ENCODE results near the gene FBH1. TPM values are rescaled to one million over a fixed set of nuclear protein-coding genes. Genes with fewer than 3 reads are reported as not detected.

Gene FBH1
- total and polyA plus RNA-seq, 12 donors, result 57.8 to 134 (median 76.0) TPM

DNA sequence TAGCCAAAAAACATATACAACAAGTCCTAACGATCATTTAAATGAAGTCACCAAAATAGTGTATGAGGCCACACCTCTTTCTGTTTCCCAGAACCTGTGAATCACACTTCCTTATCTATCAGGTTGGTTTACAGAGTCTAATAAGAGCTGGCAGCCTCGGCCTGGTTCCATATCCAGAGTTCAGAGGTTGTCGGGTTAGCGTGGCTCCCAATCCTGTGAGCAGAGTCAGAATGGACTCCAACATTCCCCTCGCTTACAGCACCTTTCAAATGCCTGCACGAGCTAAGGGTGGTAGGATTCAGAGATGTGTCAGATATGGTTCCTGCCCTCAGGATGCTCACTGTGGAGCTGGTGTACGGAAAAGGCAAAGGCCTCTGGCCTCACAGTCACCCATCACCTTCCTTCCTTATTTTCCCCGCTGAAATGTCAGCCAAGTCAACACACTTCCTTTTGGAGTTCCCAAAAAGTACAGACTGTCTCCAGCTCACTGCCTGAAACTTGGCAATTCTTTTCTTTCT is 81.3 kb downstream of the FBH1 start:
- Histone ChIP-seq H3K27me3 (no peaks in the 10 kb centered on the region), H3K4me1 (peaks cover 0 to 64% (median 27%) of the 10 kb centered on the region in 9 donors), H3K27ac (peak overlapping the region; percentile 18 to 81 (median 72)), H3K9me3 (no peaks in the 10 kb centered on the region), H3K4me3 (no peak overlapping the region), H3K36me3 (peaks cover 0 to 27% (median 0%) of the 10 kb centered on the region in 9 donors)
- TF ChIP-seq, protein P1, sequence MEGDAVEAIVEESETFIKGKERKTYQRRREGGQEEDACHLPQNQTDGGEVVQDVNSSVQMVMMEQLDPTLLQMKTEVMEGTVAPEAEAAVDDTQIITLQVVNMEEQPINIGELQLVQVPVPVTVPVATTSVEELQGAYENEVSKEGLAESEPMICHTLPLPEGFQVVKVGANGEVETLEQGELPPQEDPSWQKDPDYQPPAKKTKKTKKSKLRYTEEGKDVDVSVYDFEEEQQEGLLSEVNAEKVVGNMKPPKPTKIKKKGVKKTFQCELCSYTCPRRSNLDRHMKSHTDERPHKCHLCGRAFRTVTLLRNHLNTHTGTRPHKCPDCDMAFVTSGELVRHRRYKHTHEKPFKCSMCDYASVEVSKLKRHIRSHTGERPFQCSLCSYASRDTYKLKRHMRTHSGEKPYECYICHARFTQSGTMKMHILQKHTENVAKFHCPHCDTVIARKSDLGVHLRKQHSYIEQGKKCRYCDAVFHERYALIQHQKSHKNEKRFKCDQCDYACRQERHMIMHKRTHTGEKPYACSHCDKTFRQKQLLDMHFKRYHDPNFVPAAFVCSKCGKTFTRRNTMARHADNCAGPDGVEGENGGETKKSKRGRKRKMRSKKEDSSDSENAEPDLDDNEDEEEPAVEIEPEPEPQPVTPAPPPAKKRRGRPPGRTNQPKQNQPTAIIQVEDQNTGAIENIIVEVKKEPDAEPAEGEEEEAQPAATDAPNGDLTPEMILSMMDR (IDR thresholded peaks at IDR 0.05), result no peak
- ATAC-seq (peak in 7 of 8 donors; percentile 60 to 87 (median 82)), DNase-seq (peak in 1 of 2 donors; percentile 47)
- WGBS, 2 donors, result 63 to 71% methylated on average over 8 of the region's 8 CpGs
- intact Hi-C loops (cut with DNase I), result loop anchor here in 2 of 10 donors (5.0 to 10.0 kb wide), 2 partner anchors 67 to 116 kb away; partner anchors contain the start of gene RBM17 (in 1 of the 2)

DNA sequence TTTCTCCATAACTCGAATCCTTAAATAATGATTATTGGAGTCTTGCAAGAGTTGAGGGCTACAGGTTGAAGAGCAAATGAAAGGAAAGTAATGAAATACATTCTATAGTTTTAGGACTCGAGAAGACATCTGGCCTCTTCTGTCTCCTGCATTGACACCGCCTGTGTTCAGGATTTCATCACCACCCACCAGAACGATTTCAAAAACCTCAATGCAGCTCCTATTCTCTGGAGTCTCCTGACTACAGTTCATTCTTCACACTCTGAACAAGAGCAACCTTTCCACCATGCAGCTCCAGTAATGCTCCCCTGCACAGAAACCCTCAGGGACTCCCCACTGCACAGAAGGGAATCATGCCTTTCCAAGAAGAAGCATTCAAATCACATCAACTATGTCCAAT is 81.8 kb downstream of the FBH1 start:
- Histone ChIP-seq H3K27ac (peak overlapping the region; percentile 18 to 81 (median 72)), H3K36me3 (peaks cover 0 to 22% (median 0%) of the 10 kb centered on the region in 9 donors), H3K4me1 (peaks cover 0 to 66% (median 27%) of the 10 kb centered on the region in 9 donors), H3K4me3 (no peak overlapping the region), H3K27me3 (no peaks in the 10 kb centered on the region), H3K9me3 (no peaks in the 10 kb centered on the region)
- TF ChIP-seq, protein P1 (IDR thresholded peaks at IDR 0.05), result no peak
- intact Hi-C loops (cut with DNase I), result loop anchor here in 2 of 10 donors (5.0 to 10.0 kb wide), 2 partner anchors 67 to 115 kb away; partner anchors contain the start of gene RBM17 (in 1 of the 2)
- WGBS, 2 donors, result 56 to 70% methylated on average over 4 of the region's 4 CpGs
- DNase-seq (no peak), ATAC-seq (peak in 4 of 8 donors; percentile 16 to 56 (median 46))

DNA sequence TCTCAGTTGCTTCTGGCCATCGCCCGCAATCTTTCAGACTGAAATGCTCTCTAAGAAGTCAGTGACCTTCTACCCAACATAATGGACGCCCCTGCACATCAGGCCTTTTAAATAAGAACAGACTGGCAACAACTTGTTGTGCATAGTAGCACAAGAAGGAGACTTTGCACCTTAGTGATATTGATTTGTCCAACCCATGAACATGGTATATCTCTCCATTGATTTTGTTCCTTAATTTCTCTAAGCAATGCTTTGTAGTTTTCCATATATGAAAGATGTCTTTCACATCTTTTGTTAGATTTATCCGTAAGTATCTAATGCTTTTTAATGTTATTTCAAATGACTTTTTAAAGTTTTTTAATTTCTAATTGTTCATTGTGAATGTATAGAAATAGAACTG is 83.0 kb downstream of the FBH1 start:
- Histone ChIP-seq H3K4me3 (no peak overlapping the region), H3K27me3 (no peaks in the 10 kb centered on the region), H3K27ac (peak overlapping the region in 2 of 10 donors; percentile 15 to 76), H3K4me1 (peaks cover 0 to 66% (median 31%) of the 10 kb centered on the region in 9 donors), H3K36me3 (peaks cover 0 to 13% (median 0%) of the 10 kb centered on the region in 9 donors), H3K9me3 (no peaks in the 10 kb centered on the region)
- DNase-seq (no peak), ATAC-seq (no peak)
- 94 to 97% methylated on average over 4 of the region's 4 CpGs for WGBS, 2 donors
- TF ChIP-seq, protein P1 (IDR thresholded peaks at IDR 0.05), result no peak
- intact Hi-C loops (cut with DNase I), result loop anchor here in 2 of 10 donors (5.0 to 10.0 kb wide), 2 partner anchors 68 to 114 kb away; partner anchors contain the start of gene RBM17 (in 1 of the 2)

DNA sequence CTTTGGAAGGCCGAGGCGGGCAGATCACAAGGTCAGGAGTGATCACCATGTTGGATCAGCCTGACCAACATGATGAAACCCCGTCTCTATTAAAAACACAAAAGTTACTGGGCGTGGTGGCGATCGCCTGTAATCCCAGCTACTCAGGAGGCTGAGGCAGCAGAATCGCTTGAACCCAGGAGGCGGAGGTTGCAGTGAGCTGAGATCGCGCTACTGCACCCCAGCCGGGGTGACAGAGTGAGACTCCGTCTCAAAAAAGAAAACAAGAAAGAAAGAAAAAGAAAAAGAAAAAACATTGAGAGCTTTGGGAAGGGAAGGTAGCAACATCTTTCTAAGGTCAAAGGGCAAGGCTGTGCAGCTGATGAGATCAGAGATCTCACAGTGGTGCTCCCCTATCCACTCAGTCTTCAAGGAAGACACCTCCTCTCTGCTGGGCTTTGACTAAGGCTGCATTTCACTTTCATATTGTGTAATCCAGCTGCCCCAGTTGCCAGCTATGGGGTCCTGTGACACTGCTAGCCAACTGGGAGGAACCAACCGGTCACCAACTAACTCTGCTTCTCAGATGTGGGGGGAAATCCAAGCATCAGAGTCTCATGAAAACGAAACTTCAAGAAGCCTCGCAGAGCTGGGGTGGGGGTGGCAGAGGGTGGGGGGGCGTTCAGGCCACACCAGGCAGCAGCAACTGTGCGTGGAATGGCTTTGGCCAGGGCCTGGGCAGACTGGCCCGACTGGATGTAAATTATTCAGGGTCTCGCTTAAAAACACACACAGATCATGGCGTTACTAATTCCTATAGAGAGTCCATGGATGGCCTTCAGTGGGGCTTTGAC is 85.8 kb downstream of the FBH1 start:
- DNase-seq, result peak in 1 of 2 donors; percentile 39
- peak overlapping the region; percentile 91 to 99 (median 96) for H3K27ac ChIP-seq
- intact Hi-C loops (cut with DNase I), result loop anchor here in 3 of 10 donors (2.0 to 10.0 kb wide), 3 partner anchors 31 to 71 kb away; no protein-coding TSS in a partner anchor
- no peaks in the 10 kb centered on the region for H3K27me3 ChIP-seq
- TF ChIP-seq, protein P1 (IDR thresholded peaks at IDR 0.05), result no peak
- H3K4me1 ChIP-seq, result peaks cover 0 to 68% (median 34%) of the 10 kb centered on the region in 9 donors
- peak overlapping the region in 9 of 10 donors; percentile 72 to 97 (median 92) for H3K4me3 ChIP-seq
- no peaks in the 10 kb centered on the region for H3K9me3 ChIP-seq
- peak in 7 of 8 donors; percentile 5 to 53 (median 31) for ATAC-seq
- WGBS, 2 donors, result 78 to 89% methylated on average over 20 of the region's 20 CpGs
- peaks cover 0 to 6% (median 0%) of the 10 kb centered on the region in 9 donors for H3K36me3 ChIP-seq
